ENCODE measurements around the gene RNF213.

DNA sequence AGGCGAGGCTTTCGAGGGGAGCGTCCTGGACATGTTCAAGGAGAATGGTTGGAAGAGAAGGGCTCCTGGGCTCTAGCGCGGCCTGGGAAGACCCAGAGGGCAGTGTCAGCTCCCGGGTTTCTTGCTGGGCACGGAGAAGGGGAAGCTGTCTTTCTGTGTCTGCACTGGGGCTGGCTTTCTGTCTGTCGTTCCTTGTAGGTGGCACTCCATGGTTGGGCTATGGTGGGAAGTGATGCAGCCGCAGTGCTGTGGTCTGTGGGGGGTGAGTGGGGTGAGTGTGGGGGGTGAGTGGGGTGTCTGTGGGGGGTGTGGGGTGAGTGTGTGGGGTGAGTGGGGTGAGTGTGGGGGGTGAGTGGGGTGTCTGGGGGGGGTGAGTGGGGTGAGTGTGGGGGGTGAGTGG is 13.7 kb downstream of the RNF213 start:
- TF ChIP-seq, protein P1, sequence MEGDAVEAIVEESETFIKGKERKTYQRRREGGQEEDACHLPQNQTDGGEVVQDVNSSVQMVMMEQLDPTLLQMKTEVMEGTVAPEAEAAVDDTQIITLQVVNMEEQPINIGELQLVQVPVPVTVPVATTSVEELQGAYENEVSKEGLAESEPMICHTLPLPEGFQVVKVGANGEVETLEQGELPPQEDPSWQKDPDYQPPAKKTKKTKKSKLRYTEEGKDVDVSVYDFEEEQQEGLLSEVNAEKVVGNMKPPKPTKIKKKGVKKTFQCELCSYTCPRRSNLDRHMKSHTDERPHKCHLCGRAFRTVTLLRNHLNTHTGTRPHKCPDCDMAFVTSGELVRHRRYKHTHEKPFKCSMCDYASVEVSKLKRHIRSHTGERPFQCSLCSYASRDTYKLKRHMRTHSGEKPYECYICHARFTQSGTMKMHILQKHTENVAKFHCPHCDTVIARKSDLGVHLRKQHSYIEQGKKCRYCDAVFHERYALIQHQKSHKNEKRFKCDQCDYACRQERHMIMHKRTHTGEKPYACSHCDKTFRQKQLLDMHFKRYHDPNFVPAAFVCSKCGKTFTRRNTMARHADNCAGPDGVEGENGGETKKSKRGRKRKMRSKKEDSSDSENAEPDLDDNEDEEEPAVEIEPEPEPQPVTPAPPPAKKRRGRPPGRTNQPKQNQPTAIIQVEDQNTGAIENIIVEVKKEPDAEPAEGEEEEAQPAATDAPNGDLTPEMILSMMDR (IDR thresholded peaks at IDR 0.05) = no peak
- TF ChIP-seq POLR2A (IDR thresholded peaks at IDR 0.05) = no peak

Measured in adrenal gland (tissue), 5 donors.